ENCODE data around the gene SHFL.

SHFL gene

GRCh38 chr19:10107254-10107653, 21.1 kb downstream of the SHFL start:
- H3K4me3 ChIP-seq (ENCODE audit: control insufficient read depth, low read depth, low read length): peak overlapping the region; percentile 58
- TF ChIP-seq, protein P1, sequence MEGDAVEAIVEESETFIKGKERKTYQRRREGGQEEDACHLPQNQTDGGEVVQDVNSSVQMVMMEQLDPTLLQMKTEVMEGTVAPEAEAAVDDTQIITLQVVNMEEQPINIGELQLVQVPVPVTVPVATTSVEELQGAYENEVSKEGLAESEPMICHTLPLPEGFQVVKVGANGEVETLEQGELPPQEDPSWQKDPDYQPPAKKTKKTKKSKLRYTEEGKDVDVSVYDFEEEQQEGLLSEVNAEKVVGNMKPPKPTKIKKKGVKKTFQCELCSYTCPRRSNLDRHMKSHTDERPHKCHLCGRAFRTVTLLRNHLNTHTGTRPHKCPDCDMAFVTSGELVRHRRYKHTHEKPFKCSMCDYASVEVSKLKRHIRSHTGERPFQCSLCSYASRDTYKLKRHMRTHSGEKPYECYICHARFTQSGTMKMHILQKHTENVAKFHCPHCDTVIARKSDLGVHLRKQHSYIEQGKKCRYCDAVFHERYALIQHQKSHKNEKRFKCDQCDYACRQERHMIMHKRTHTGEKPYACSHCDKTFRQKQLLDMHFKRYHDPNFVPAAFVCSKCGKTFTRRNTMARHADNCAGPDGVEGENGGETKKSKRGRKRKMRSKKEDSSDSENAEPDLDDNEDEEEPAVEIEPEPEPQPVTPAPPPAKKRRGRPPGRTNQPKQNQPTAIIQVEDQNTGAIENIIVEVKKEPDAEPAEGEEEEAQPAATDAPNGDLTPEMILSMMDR (IDR thresholded peaks at IDR 0.05; ENCODE audit: control insufficient read depth, insufficient read depth, low read depth, low read length, missing control alignments): no peak
- no peak for DNase-seq (ENCODE audit: low read depth)

DNA sequence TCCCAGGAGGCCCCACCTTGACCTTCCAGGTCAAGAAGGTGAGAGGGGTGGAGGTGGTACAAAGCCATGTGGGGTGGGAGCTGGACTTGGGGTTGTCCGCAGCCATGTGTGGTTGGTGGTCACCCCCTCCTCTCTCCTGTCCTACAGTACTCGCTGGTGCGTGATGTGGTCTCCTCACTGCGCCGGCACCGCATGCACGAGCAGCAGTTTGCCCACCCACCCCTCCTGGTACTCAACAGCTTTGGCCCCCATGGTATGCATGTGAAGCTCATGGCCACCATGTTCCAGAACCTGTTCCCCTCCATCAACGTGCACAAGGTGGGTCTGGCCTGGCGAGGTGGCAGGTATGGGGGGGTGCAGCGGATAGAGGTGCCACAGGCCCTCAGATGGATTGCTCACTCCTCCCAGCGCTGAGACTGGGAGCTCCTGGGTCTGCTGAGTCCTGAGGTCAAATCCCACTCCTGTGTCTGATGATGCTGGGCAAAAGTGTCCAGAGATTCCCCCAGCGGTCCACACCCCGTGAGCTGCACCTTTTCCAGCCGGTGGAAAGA, 21.8 kb downstream of the SHFL start:
- no peak overlapping the region; the same call in 1 of the 2 replicates for H3K4me3 ChIP-seq (ENCODE audit: control insufficient read depth, low read depth, low read length)
- TF ChIP-seq, protein P1 (IDR thresholded peaks at IDR 0.05; ENCODE audit: control insufficient read depth, insufficient read depth, low read depth, low read length, missing control alignments): no peak

GRCh38 chr19:10109528-10109927, 23.4 kb downstream of the SHFL start:
- no peak overlapping the region for H3K4me3 ChIP-seq (ENCODE audit: control insufficient read depth, low read depth, low read length)
- TF ChIP-seq, protein P1 (IDR thresholded peaks at IDR 0.05; ENCODE audit: control insufficient read depth, insufficient read depth, low read depth, low read length, missing control alignments): no peak
- DNase-seq (ENCODE audit: low read depth): no peak

More for the DNA sequence above, 21.8 kb downstream of the SHFL start:
- no peak for DNase-seq (ENCODE audit: low read depth)

DNA sequence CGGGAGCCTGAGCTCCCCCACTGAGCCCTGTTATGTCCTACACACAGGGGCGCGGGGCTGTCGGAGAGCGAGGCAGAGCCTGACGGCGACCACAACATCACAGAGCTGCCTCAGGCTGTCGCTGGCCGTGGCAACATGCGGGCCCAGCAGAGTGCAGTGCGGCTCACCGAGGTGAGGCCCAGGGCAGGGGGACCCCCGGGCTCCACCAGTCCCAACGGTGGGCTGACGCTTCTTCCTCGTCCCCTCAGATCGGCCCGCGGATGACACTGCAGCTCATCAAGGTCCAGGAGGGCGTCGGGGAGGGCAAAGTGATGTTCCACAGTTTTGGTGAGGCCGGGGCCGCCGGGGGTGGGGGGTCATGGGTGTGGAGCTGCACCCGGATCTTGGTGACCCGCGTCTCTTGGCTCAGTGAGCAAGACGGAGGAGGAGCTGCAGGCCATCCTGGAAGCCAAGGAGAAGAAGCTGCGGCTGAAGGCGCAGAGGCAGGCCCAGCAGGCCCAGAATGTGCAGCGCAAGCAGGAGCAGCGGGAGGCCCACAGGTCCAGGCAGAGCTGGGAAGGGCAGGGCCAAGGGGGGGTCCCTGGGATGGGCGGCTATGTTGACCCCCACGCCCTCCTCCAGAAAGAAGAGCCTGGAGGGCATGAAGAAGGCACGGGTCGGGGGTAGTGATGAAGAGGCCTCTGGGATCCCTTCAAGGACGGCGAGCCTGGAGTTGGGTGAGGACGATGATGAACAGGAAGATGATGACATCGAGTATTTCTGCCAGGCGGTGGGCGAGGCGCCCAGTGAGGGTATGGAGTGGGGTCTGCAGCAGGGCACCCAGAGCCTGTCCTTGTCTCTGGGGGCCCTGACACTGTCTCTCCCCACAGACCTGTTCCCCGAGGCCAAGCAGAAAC, 24.2 kb downstream of the SHFL start:
- DNase-seq (ENCODE audit: low read depth): no peak
- TF ChIP-seq, protein P1 (IDR thresholded peaks at IDR 0.05; ENCODE audit: control insufficient read depth, insufficient read depth, low read depth, low read length, missing control alignments): no peak
- no peak overlapping the region for H3K4me3 ChIP-seq (ENCODE audit: control insufficient read depth, low read depth, low read length)

- no peak overlapping the region for H3K4me3 ChIP-seq (ENCODE audit: control insufficient read depth, low read depth, low read length)
- DNase-seq (ENCODE audit: low read depth): no peak
- TF ChIP-seq, protein P1 (IDR thresholded peaks at IDR 0.05; ENCODE audit: control insufficient read depth, insufficient read depth, low read depth, low read length, missing control alignments): no peak
These were observed 24.8 kb downstream of the SHFL start for GRCh38 chr19:10110972-10111317.

GRCh38 chr19:10111405-10111811, 25.3 kb downstream of the SHFL start, which contains the start of gene P2RY11:
Gene P2RY11 (plus strand): TSS chr19:10111693. CDS start chr19:10111722, 29 bp downstream.
- TF ChIP-seq, protein P1 (IDR thresholded peaks at IDR 0.05; ENCODE audit: control insufficient read depth, insufficient read depth, low read depth, low read length, missing control alignments): no peak
- no peak for DNase-seq (ENCODE audit: low read depth)
- no peak within 1 kb of the TSS for H3K4me3 ChIP-seq (ENCODE audit: control insufficient read depth, low read depth, low read length)
